Fibroblast of lung (primary cell): ENCODE measurements around the gene SLC23A2. TPM values are rescaled to one million over a fixed set of nuclear protein-coding genes. Genes with fewer than 3 reads are reported as not detected.

Source experiments
- DNase-seq, 2 donors: peaks; one replicate each; pipeline versions ENCODE4 v3.0.0 to v3.0.0-alpha.2; 2010; ENCODE audit warnings: low read depth in 2 of 2
- H2AFZ ChIP-seq: 2 replicates; pipeline ENCODE4 v1.5.1; 2012; ENCODE audit warnings: low read length, control low read depth, inconsistent platforms
- H3K27ac ChIP-seq: 2 replicates; pipeline ENCODE4 v1.5.1; 2011; ENCODE audit warnings: low read length, control low read depth; ENCODE audit not compliant: insufficient read depth
- H3K27me3 ChIP-seq: 2 replicates; pipeline ENCODE4 v1.5.1; 2011; ENCODE audit warnings: mild to moderate bottlenecking, low read length; ENCODE audit not compliant: control insufficient read depth, insufficient read depth
- H3K36me3 ChIP-seq: 2 replicates; pipeline ENCODE4 v1.5.1; 2011; ENCODE audit warnings: low read length; ENCODE audit not compliant: control insufficient read depth, insufficient read depth
- H3K4me1 ChIP-seq: 2 replicates; pipeline ENCODE4 v1.5.1; 2011; ENCODE audit warnings: low read length; ENCODE audit not compliant: control insufficient read depth, insufficient read depth; ENCODE audit errors: extremely low read depth
- H3K4me2 ChIP-seq: 2 replicates; pipeline ENCODE4 v1.5.1; 2011; ENCODE audit warnings: low read length, control low read depth; ENCODE audit not compliant: insufficient read depth; ENCODE audit errors: extremely low read depth
- H3K4me3 ChIP-seq, 4 experiments: fragments of 200-600 bp in 1 of 4; sonication (generic) in 1 of 4; replicated peaks in 1 of 4; 2 replicates each; pipeline ENCODE4 v1.5.1; 2011 to 2016; ENCODE audit warnings: low read length in 4 of 4, low read depth in 3 of 4, mild to moderate bottlenecking in 3 of 4, control low read depth in 2 of 4, inconsistent platforms in 1 of 4, mixed read lengths in 1 of 4; ENCODE audit not compliant: insufficient read depth in 1 of 4; ENCODE audit errors: control extremely low read depth in 1 of 4
- H3K79me2 ChIP-seq: 2 replicates; pipeline ENCODE4 v1.5.1; 2012; ENCODE audit warnings: mild to moderate bottlenecking, low read length, inconsistent platforms; ENCODE audit not compliant: control insufficient read depth, insufficient read depth
- H3K9ac ChIP-seq: 2 replicates; pipeline ENCODE4 v1.5.1; 2011; ENCODE audit warnings: mild to moderate bottlenecking, low read length, control low read depth; ENCODE audit not compliant: insufficient read depth
- H3K9me3 ChIP-seq: 2 replicates; pipeline ENCODE4 v1.5.1; 2012; ENCODE audit warnings: low read depth, low read length; ENCODE audit not compliant: control insufficient read depth, insufficient read depth
- H4K20me1 ChIP-seq: 2 replicates; pipeline ENCODE4 v1.5.1; 2011; ENCODE audit warnings: low read length; ENCODE audit not compliant: control insufficient read depth, insufficient read depth; ENCODE audit errors: extremely low read depth
- CTCF ChIP-seq, 2 donors: IDR thresholded peaks in 1 of 2; conservative IDR thresholded peaks in 1 of 2; 1 replicate in 1 of 2; 2 replicates in 1 of 2; pipeline ENCODE4 v1.5.1; 2011 to 2012; ENCODE audit warnings: low read length in 2 of 2, control low read depth in 1 of 2, inconsistent platforms in 1 of 2, low read depth in 1 of 2, mild to moderate bottlenecking in 1 of 2
- EZH2 ChIP-seq: IDR thresholded peaks from 2 replicates; pipeline ENCODE4 v1.5.1; 2012; ENCODE audit warnings: low read length, control low read depth, mild to moderate bottlenecking; ENCODE audit errors: missing control alignments
- polyA plus RNA-seq, 2 donors: library from polyadenylated mRNA; depleted of rRNA in 1 of 2; stranded (reverse) in 1 of 2; unstranded in 1 of 2; fragments of >200 nt; gene quantifications; 2 replicates each; pipeline ENCODE4 v1.2.1, GENCODE V29; 2011 to 2012; ENCODE audit warnings: missing spikeins in 1 of 2
- total RNA-seq: library from RNA; depleted of rRNA; stranded (reverse); fragments of >200 nt; gene quantifications from 2 replicates; pipeline ENCODE4 v1.2.1, GENCODE V29; 2014

Gene SLC23A2
- total and polyA plus RNA-seq, 2 donors (not counting 1 experiment from before 2014, with no cell fraction given) = 12.1 to 17.5 TPM

- Histone ChIP-seq H3K4me2 (no peak overlapping the region), H3K36me3 (peaks cover 5% of the 10 kb centered on the region), H2AFZ (no peak overlapping the region), H3K9ac (no peak overlapping the region), H3K79me2 (no peaks in the 10 kb centered on the region), H3K4me1 (no peaks in the 10 kb centered on the region), H4K20me1 (no peaks in the 10 kb centered on the region), H3K27ac (no peak overlapping the region), H3K27me3 (no peaks in the 10 kb centered on the region), H3K4me3 (no peak overlapping the region), H3K9me3 (no peaks in the 10 kb centered on the region)
- TF ChIP-seq CTCF (conservative IDR thresholded peaks at IDR 0.05 in 1 of 2, IDR thresholded peaks at IDR 0.05 in 1 of 2; ENCODE audit: low read depth in 1 of 2, low read length in 2 of 2) = no peak
- no peak for TF ChIP-seq EZH2
- DNase-seq = no peak
Measured at GRCh38 chr20:4858000-4858399, 143.3 kb downstream of the SLC23A2 start.

- no peak overlapping the region for H2AFZ ChIP-seq
- no peak overlapping the region for H3K27ac ChIP-seq
- no peak overlapping the region for H3K4me3 ChIP-seq
- H3K27me3 ChIP-seq = no peaks in the 10 kb centered on the region
- H3K79me2 ChIP-seq = no peaks in the 10 kb centered on the region
- no peak overlapping the region for H3K4me2 ChIP-seq
- H3K4me1 ChIP-seq = no peaks in the 10 kb centered on the region
- no peak for DNase-seq
- peaks cover 3% of the 10 kb centered on the region for H3K36me3 ChIP-seq
- no peaks in the 10 kb centered on the region for H4K20me1 ChIP-seq
- TF ChIP-seq EZH2 (no peak), CTCF (conservative IDR thresholded peaks at IDR 0.05 in 1 of 2, IDR thresholded peaks at IDR 0.05 in 1 of 2; ENCODE audit: low read depth in 1 of 2, low read length in 2 of 2) (no peak)
- no peaks in the 10 kb centered on the region for H3K9me3 ChIP-seq
- no peak overlapping the region for H3K9ac ChIP-seq
Measured at GRCh38 chr20:4856022-4856755, 145.1 kb downstream of the SLC23A2 start.

GRCh38 chr20:4855555-4855954 lies 145.8 kb downstream of the SLC23A2 start:
- Histone ChIP-seq H3K79me2 (no peaks in the 10 kb centered on the region), H2AFZ (no peak overlapping the region), H3K4me3 (no peak overlapping the region), H3K27ac (no peak overlapping the region), H3K27me3 (no peaks in the 10 kb centered on the region), H3K9ac (no peak overlapping the region), H3K4me1 (no peaks in the 10 kb centered on the region), H3K9me3 (no peaks in the 10 kb centered on the region), H3K36me3 (peaks cover 3% of the 10 kb centered on the region), H3K4me2 (no peak overlapping the region), H4K20me1 (no peaks in the 10 kb centered on the region)
- no peak for DNase-seq
- TF ChIP-seq EZH2 (no peak), CTCF (conservative IDR thresholded peaks at IDR 0.05 in 1 of 2, IDR thresholded peaks at IDR 0.05 in 1 of 2; ENCODE audit: low read depth in 1 of 2, low read length in 2 of 2) (no peak)
